ENCODE results near the gene SETD1B.

DNA sequence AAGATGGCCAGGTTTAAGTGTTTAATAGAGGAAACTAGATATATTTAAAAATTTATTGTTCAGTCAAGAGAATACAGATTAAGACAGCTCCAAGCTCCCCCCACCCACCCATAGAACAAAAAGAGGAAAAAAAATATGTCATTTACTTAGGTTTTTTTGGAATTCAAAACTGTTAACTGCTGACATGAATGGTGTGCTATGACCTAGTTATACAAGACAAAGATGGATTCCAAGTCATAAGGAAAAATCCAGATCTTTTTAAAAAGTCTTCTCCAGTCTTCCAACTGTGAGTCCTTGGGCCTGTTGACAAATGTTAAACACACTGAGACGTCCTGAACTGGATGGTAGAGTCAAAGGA is 1.3 kb upstream of the SETD1B start:
- TF ChIP-seq CTCF (IDR thresholded peaks at IDR 0.05): no peak
- no peak for TF ChIP-seq POLR2AphosphoS5 (IDR thresholded peaks at IDR 0.05)
- no peak for TF ChIP-seq POLR2A (IDR thresholded peaks at IDR 0.05; ENCODE audit: low read depth)
- TF ChIP-seq EP300 (IDR thresholded peaks at IDR 0.05): no peak
